Peyer's patch (tissue), 4 donors: ENCODE data around the gene TAS2R9.

ENCODE experiments used
- CTCF ChIP-seq, 6 experiments: fragments of 450-650 bp in 4 of 6; fragments of 200-600 bp in 2 of 6; sonication (generic) in 1 of 6; IDR thresholded peaks; one replicate each; pipeline ENCODE4 v1.5.1; 2017 to 2019; ENCODE audit warnings: antibody characterized with exemption in 6 of 6, mild to moderate bottlenecking in 3 of 6, moderate library complexity in 1 of 6
- POLR2A ChIP-seq, 2 donors: fragments of 450-650 bp; IDR thresholded peaks; one replicate each; pipeline ENCODE4 v1.5.1; 2017; ENCODE audit warnings: antibody characterized with exemption in 2 of 2, mild to moderate bottlenecking in 2 of 2, moderate library complexity in 2 of 2

- TF ChIP-seq POLR2A (IDR thresholded peaks at IDR 0.05) (no peak), CTCF (IDR thresholded peaks at IDR 0.05) (no peak)
These were observed at the start of gene TAS2R9 for GRCh38 chr12:10810068-10810467.
